WTC11 (cell line): ENCODE results near the gene NSUN2. TPM values are rescaled to one million over a fixed set of nuclear protein-coding genes. Genes with fewer than 3 reads are reported as not detected.

ENCODE experiments used
- ATAC-seq: fragments of 200-7000 bp; cut with Tn5 transposase; 2 replicates; pipeline ENCODE4 v1.10.0; 2021; ENCODE audit warnings: mild to moderate bottlenecking, moderate library complexity
- CTCF ChIA-PET: fragments of 300-600 bp; sonication (Branson Sonifier 250); formaldehyde crosslinking; loops from one replicate; lab custom pipeline; 2021; ENCODE audit warnings: antibody characterized with exemption; lab: Charles Lee
- POLR2A ChIA-PET: fragments of 350-600 bp; sonication (Branson Sonifier 250); formaldehyde crosslinking; loops from one replicate; lab custom pipeline; 2021; ENCODE audit warnings: antibody characterized with exemption; lab: Charles Lee
- DNase-seq: peaks from one replicate; pipeline ENCODE4 v3.0.0; 2021; ENCODE audit warnings: low spot score
- H3K27ac Mint-ChIP-seq: 2 replicates; pipeline ENCODE4 v1.8.0; 2021; ENCODE audit warnings: mixed read lengths
- H3K27me3 Mint-ChIP-seq: 2 replicates; pipeline ENCODE4 v1.8.0; 2021; ENCODE audit warnings: low read depth, mild to moderate bottlenecking, moderate library complexity, mixed read lengths
- H3K36me3 Mint-ChIP-seq: 2 replicates; pipeline ENCODE4 v1.8.0; 2021; ENCODE audit warnings: mixed read lengths
- H3K4me1 Mint-ChIP-seq: 2 replicates; pipeline ENCODE4 v1.8.0; 2022; ENCODE audit warnings: mixed read lengths
- H3K4me3 Mint-ChIP-seq: 2 replicates; pipeline ENCODE4 v1.8.0; 2021; ENCODE audit warnings: mild to moderate bottlenecking, moderate library complexity, mixed read lengths
- H3K9me3 Mint-ChIP-seq: 2 replicates; pipeline ENCODE4 v1.8.0; 2021; ENCODE audit warnings: mixed read lengths
- AR ChIP-seq: fragments of 250-450 bp; sonication (Bioruptor Pico); IDR thresholded peaks from 2 replicates; pipeline ENCODE4 v1.9.0; 2021; ENCODE audit warnings: mild to moderate bottlenecking
- ARID4B ChIP-seq: sonication (generic); formaldehyde crosslinking; IDR thresholded peaks from 2 replicates; pipeline ENCODE4 v1.8.0; 2023; ENCODE audit warnings: missing genetic modification reagents, mild to moderate bottlenecking, borderline replicate concordance
- CREM ChIP-seq: sonication (generic); formaldehyde crosslinking; IDR thresholded peaks from 2 replicates; pipeline ENCODE4 v1.8.1; 2022; ENCODE audit warnings: mild to moderate bottlenecking, missing genetic modification reagents, moderate library complexity
- FOXJ3 ChIP-seq: sonication (generic); formaldehyde crosslinking; IDR thresholded peaks from 2 replicates; pipeline ENCODE4 v1.9.0; 2021; ENCODE audit warnings: missing genetic modification reagents, mild to moderate bottlenecking, borderline replicate concordance
- FOXK1 ChIP-seq: sonication (generic); formaldehyde crosslinking; IDR thresholded peaks from 2 replicates; pipeline ENCODE4 v1.8.0; 2022; ENCODE audit warnings: mild to moderate bottlenecking, moderate library complexity, missing genetic modification reagents
- HMGXB4 ChIP-seq: sonication (generic); formaldehyde crosslinking; IDR thresholded peaks from 2 replicates; pipeline ENCODE4 v1.8.1; 2023; ENCODE audit warnings: mild to moderate bottlenecking, moderate library complexity, missing genetic modification reagents
- JAZF1 ChIP-seq: fragments of 250-450 bp; sonication (Bioruptor Pico); IDR thresholded peaks from 2 replicates; pipeline ENCODE4 v1.9.0; 2021; ENCODE audit warnings: moderate library complexity, mild to moderate bottlenecking, inconsistent platforms
- MAX ChIP-seq: sonication (generic); formaldehyde crosslinking; IDR thresholded peaks from 2 replicates; pipeline ENCODE4 v1.8.0; 2022; ENCODE audit warnings: mild to moderate bottlenecking, missing genetic modification reagents
- NFE2L1 ChIP-seq: sonication (generic); formaldehyde crosslinking; IDR thresholded peaks from 2 replicates; pipeline ENCODE4 v1.8.1; 2023; ENCODE audit warnings: missing genetic modification reagents
- OVOL2 ChIP-seq: fragments of 250-450 bp; sonication (Bioruptor Pico); IDR thresholded peaks from 2 replicates; pipeline ENCODE4 v1.9.0; 2021; ENCODE audit warnings: mild to moderate bottlenecking, borderline replicate concordance
- STAT6 ChIP-seq: sonication (generic); formaldehyde crosslinking; conservative IDR thresholded peaks from 2 replicates; pipeline ENCODE4 v1.8.1; 2023; ENCODE audit warnings: mild to moderate bottlenecking, low read depth, missing genetic modification reagents, moderate library complexity
- TP53 ChIP-seq: sonication (generic); formaldehyde crosslinking; IDR thresholded peaks from 2 replicates; pipeline ENCODE4 v1.8.1; 2023; ENCODE audit warnings: mild to moderate bottlenecking, missing genetic modification reagents
- ZBTB43 ChIP-seq: sonication (generic); formaldehyde crosslinking; IDR thresholded peaks from 2 replicates; pipeline ENCODE4 v1.8.1; 2023; ENCODE audit warnings: mild to moderate bottlenecking, missing genetic modification reagents
- ZNF263 ChIP-seq: sonication (generic); formaldehyde crosslinking; IDR thresholded peaks from 2 replicates; pipeline ENCODE4 v1.8.1; 2022; ENCODE audit warnings: low read depth, mild to moderate bottlenecking, moderate library complexity, missing genetic modification reagents
- ZNF396 ChIP-seq: fragments of 250-450 bp; sonication (Bioruptor Pico); IDR thresholded peaks from 2 replicates; pipeline ENCODE4 v1.8.0; 2021; ENCODE audit warnings: mild to moderate bottlenecking, moderate library complexity, borderline replicate concordance
- ZNF425 ChIP-seq: fragments of 250-450 bp; sonication (Bioruptor Pico); conservative IDR thresholded peaks from 2 replicates; pipeline ENCODE4 v1.9.0; 2021; ENCODE audit warnings: mild to moderate bottlenecking
- ZNF512 ChIP-seq: sonication (generic); formaldehyde crosslinking; IDR thresholded peaks from 2 replicates; pipeline ENCODE4 v1.8.1; 2022; ENCODE audit warnings: missing genetic modification reagents, borderline replicate concordance
- total RNA-seq: library from RNA; stranded (reverse); gene quantifications from 3 replicates; pipeline ENCODE4 v1.2.3, GENCODE V29; 2021

NSUN2 gene
- total RNA-seq, 1 experiment from 2014 or later, result 88.4 TPM

GRCh38 chr5:6604341-6604740 is 28.5 kb downstream of the NSUN2 start (continued):
- no peak for TF ChIP-seq STAT6

GRCh38 chr5:6603643-6604042 is 29.2 kb downstream of the NSUN2 start:
- H3K36me3 Mint-ChIP-seq, result peaks cover 90% of the 10 kb centered on the region
- TF ChIP-seq MAX (no peak), JAZF1 (CRISPR knock-in tag) (no peak), ZNF263 (CRISPR knock-in tag) (no peak), NFE2L1 (no peak), ZNF512 (CRISPR knock-in tag) (no peak), HMGXB4 (CRISPR knock-in tag) (no peak), FOXK1 (no peak), ZNF425 (CRISPR knock-in tag) (no peak), OVOL2 (no peak), ZBTB43 (CRISPR knock-in tag) (no peak), ZNF396 (CRISPR knock-in tag) (no peak), AR (CRISPR knock-in tag) (no peak), CREM (CRISPR knock-in tag) (no peak), ARID4B (CRISPR knock-in tag) (no peak), FOXJ3 (CRISPR knock-in tag) (no peak), TP53 (CRISPR knock-in tag) (no peak)
- TF ChIP-seq, all 79 proteins: peak for 0
- Mint-ChIP-seq H3K27me3 (no peaks in the 10 kb centered on the region), H3K27ac (no peak overlapping the region), H3K4me3 (no peak overlapping the region), H3K4me1 (no peaks in the 10 kb centered on the region), H3K9me3 (no peaks in the 10 kb centered on the region)
- CTCF ChIA-PET, result no interaction called here
- DNase-seq (no peak), ATAC-seq (no peak)
- POLR2A ChIA-PET, result no interaction called here
